K562 (cell line): ENCODE results near the gene CCDC196. TPM values are rescaled to one million over a fixed set of nuclear protein-coding genes. Genes with fewer than 3 reads are reported as not detected.

Experiments used
- ATAC-seq: fragments of 200-7000 bp; cut with Tn5 transposase; 3 replicates; pipeline ENCODE4 v1.9.1; 2020; ENCODE audit warnings: moderate library complexity
- BruUV-seq: library from RNA; stranded (reverse); fragments of 400-500 nt; replicated peaks from 2 replicates; lab custom pipeline; 2021; lab: Mats Ljungman, UMichigan
- CTCF ChIA-PET: fragments of 300-600 bp; formaldehyde crosslinking; extraction: SDS; loops from one replicate; lab custom pipeline; 2021; ENCODE audit warnings: low intra/inter-chr PET ratio; lab: Yijun Ruan, JAX
- POLR2A ChIA-PET: fragments of 300-600, 350-650 bp; sonication (Branson Sonifier 250); formaldehyde crosslinking; extraction: SDS; loops from one replicate; lab custom pipeline; 2021; ENCODE audit warnings: antibody characterized with exemption, inconsistent platforms; lab: Yijun Ruan, JAX
- DNase-seq, 4 experiments: peaks; one replicate each; pipeline versions ENCODE4 v3.0.0 to v3.0.0-alpha.2; 2011 to 2018; ENCODE audit warnings: low spot score in 3 of 4, mixed read lengths in 3 of 4; ENCODE audit errors: extremely low read depth in 1 of 4
- FAIRE-seq: peaks from 2 replicates; lab custom pipeline; 2011; peaks lifted over from hg19 to GRCh38; lab: Jason Lieb, UNC
- H2AFZ ChIP-seq: 2 replicates; pipeline ENCODE4 v1.6.0; 2011; ENCODE audit warnings: low read depth, low read length, control low read depth, inconsistent platforms
- H3K27ac ChIP-seq: fragments of 200-600 bp; 3 replicates; pipeline ENCODE4 v1.8.0; 2011; ENCODE audit warnings: low read depth, mild to moderate bottlenecking, control low read depth, inconsistent platforms, low read length, moderate library complexity, mixed read lengths; ENCODE audit errors: extremely low read depth
- H3K27me3 ChIP-seq, 2 experiments: fragments of 300-600 bp in 1 of 2; 2 replicates in 1 of 2; 3 replicates in 1 of 2; pipeline versions ENCODE4 v1.6.0 to v1.8.0; 2011; ENCODE audit warnings: inconsistent platforms in 2 of 2, low read length in 2 of 2, mild to moderate bottlenecking in 1 of 2, mixed read lengths in 1 of 2, moderate library complexity in 1 of 2; ENCODE audit not compliant: control insufficient read depth in 2 of 2, insufficient read depth in 2 of 2
- H3K36me3 ChIP-seq: fragments of 300-600 bp; 3 replicates; pipeline ENCODE4 v1.8.0; 2011; ENCODE audit warnings: mild to moderate bottlenecking, low read length, inconsistent platforms; ENCODE audit not compliant: control insufficient read depth, insufficient read depth
- H3K4me1 ChIP-seq, 2 experiments: fragments of 200-600 bp in 1 of 2; replicated peaks in 1 of 2; 2 replicates in 1 of 2; 3 replicates in 1 of 2; pipeline versions ENCODE4 v1.5.1 to v1.8.0; 2011; ENCODE audit warnings: inconsistent platforms in 2 of 2, low read length in 2 of 2, mild to moderate bottlenecking in 1 of 2, mixed read lengths in 1 of 2, moderate library complexity in 1 of 2; ENCODE audit not compliant: control insufficient read depth in 2 of 2, insufficient read depth in 2 of 2
- H3K4me2 ChIP-seq: 2 replicates; pipeline ENCODE4 v1.6.1; 2011; ENCODE audit warnings: low read length, control low read depth, inconsistent platforms, mixed read lengths; ENCODE audit not compliant: insufficient read depth
- H3K4me3 ChIP-seq: fragments of 200-600 bp; sonication (generic), shearing (Covaris generic); 2 replicates; pipeline ENCODE4 v1.5.1; 2016; ENCODE audit warnings: control low read depth, inconsistent platforms
- H3K79me2 ChIP-seq: fragments of 200-600 bp; 3 replicates; pipeline ENCODE4 v1.8.0; 2011; ENCODE audit warnings: low read length, inconsistent platforms; ENCODE audit not compliant: control insufficient read depth, insufficient read depth
- H3K9ac ChIP-seq, 2 experiments: 2 replicates each; pipeline versions ENCODE4 v1.6.0 to v1.6.1; 2011; ENCODE audit warnings: low read depth in 2 of 2, low read length in 2 of 2, control low read depth in 1 of 2, inconsistent platforms in 1 of 2, mild to moderate bottlenecking in 1 of 2, mixed read lengths in 1 of 2; ENCODE audit not compliant: insufficient read depth in 1 of 2
- H3K9me1 ChIP-seq: one replicate; pipeline ENCODE4 v1.6.0; 2011; ENCODE audit warnings: inconsistent platforms, mild to moderate bottlenecking, low read length, moderate library complexity; ENCODE audit not compliant: control insufficient read depth, insufficient read depth
- H3K9me3 ChIP-seq: replicated peaks from 2 replicates; pipeline ENCODE4 v1.5.1; 2011; ENCODE audit warnings: low read depth, low read length, inconsistent platforms; ENCODE audit not compliant: control insufficient read depth, insufficient read depth
- H4K20me1 ChIP-seq: replicated peaks from 2 replicates; pipeline ENCODE4 v1.6.1; 2011; ENCODE audit warnings: low read length, inconsistent platforms, mixed read lengths; ENCODE audit not compliant: control insufficient read depth, insufficient read depth
- MXI1 ChIP-seq: IDR thresholded peaks from 2 replicates; pipeline ENCODE4 v1.6.1; 2011; ENCODE audit warnings: low read depth, mild to moderate bottlenecking, improper control_type of control experiment, low read length
- NELFE ChIP-seq: IDR thresholded peaks from 2 replicates; pipeline ENCODE4 v1.6.1; 2011; ENCODE audit warnings: mild to moderate bottlenecking; ENCODE audit not compliant: insufficient read depth, insufficient read length
- POLR2G ChIP-seq: fragments of 200-400 bp; formaldehyde crosslinking; IDR thresholded peaks from 2 replicates; pipeline ENCODE4 v1.6.1; 2017; ENCODE audit warnings: low read depth, mild to moderate bottlenecking, antibody characterized with exemption, low read length, moderate library complexity
- REST ChIP-seq, 2 experiments: fragments of 450-650 bp; formaldehyde crosslinking in 1 of 2; IDR thresholded peaks; 2 replicates each; pipeline versions ENCODE4 v1.4.0 to v1.6.1; 2014 to 2020; ENCODE audit warnings: mild to moderate bottlenecking in 2 of 2, borderline replicate concordance in 1 of 2, low read depth in 1 of 2
- SMARCA5 ChIP-seq: fragments of 450-650 bp; IDR thresholded peaks from 2 replicates; pipeline ENCODE4 v1.6.1; 2016
- ZHX1 ChIP-seq: fragments of 150-350 bp; conservative IDR thresholded peaks from 2 replicates; pipeline ENCODE4 v1.6.1; 2014; ENCODE audit warnings: low read length
- ZMIZ1 ChIP-seq, 2 experiments: fragments of 150-350 bp in 1 of 2; IDR thresholded peaks; 2 replicates each; pipeline ENCODE4 v1.6.1; 2012 to 2016; ENCODE audit warnings: low read depth in 2 of 2, low read length in 2 of 2, mild to moderate bottlenecking in 1 of 2, moderate library complexity in 1 of 2
- ZNF431 ChIP-seq: sonication (generic); formaldehyde crosslinking; IDR thresholded peaks from 2 replicates; pipeline ENCODE4 v1.8.0; 2022; ENCODE audit warnings: mild to moderate bottlenecking, missing genetic modification reagents
- WGBS: fragments of 100-300 bp; shearing (Covaris generic); methylation state at CpG from one replicate; pipeline ENCODE4 v1.1.6; 2016; ENCODE audit warnings: low coverage, mixed read lengths; ENCODE audit not compliant: insufficient coverage; ENCODE audit errors: missing lambda C conversion rate; 5-methylcytosine and 5-hydroxymethylcytosine counted together
- in situ Hi-C: fragments of 300-500 bp; cut with MboI; formaldehyde crosslinking; loops from 4 replicates; pipeline ENCODE4 v1.15.0; 2018; ENCODE audit warnings: inconsistent platforms, mixed read lengths
- intact Hi-C: fragments of 100-400 bp; cut with micrococcal nuclease; formaldehyde crosslinking; loops from 2 replicates; pipeline ENCODE4 v1.14.2; 2022
- polyA plus RNA-seq, 8 experiments: library from polyadenylated mRNA; depleted of rRNA in 4 of 8; stranded (reverse) in 5 of 8; unstranded in 3 of 8; fragments of >200 nt; fragmentation: Nextera tagmentation in 2 of 8; fragmentation: Illumina TruSeq in 1 of 8; extraction: Ambion mirVana in 2 of 8; extraction: Trizol in 1 of 8; gene quantifications; 2 replicates each; pipeline versions ENCODE4 v1.2.1 to v1.2.3, GENCODE V29; 2011 to 2014; ENCODE audit warnings: inconsistent platforms in 1 of 8, missing spikeins in 1 of 8
- total RNA-seq, 7 experiments: library from RNA; depleted of rRNA in 6 of 7; stranded (reverse); fragments of >200 nt in 6 of 7; fragmentation: Illumina TruSeq in 2 of 7; extraction: Trizol in 2 of 7; gene quantifications; 2 replicates each; pipeline versions ENCODE4 v1.2.1 to v1.2.3, GENCODE V29; 2011 to 2021; ENCODE audit warnings: low replicate concordance in 1 of 7

CCDC196 gene
- total and polyA plus RNA-seq, 9 of the 15 experiments (the other 6 are each of a cell fraction or from before 2014, with no cell fraction given): not detected

- 75% methylated on average over 2 of the region's 3 CpGs for WGBS
- intact Hi-C loops (no loop called here), in situ Hi-C loops (no loop called here)
- BruUV-seq: no TSS peak
- ChIA-PET CTCF (no interaction called here), POLR2A (no interaction called here)
- H3K27ac ChIP-seq: no peak overlapping the region
- no peak for DNase-seq
- H3K4me2 ChIP-seq: no peak overlapping the region
- no peaks in the 10 kb centered on the region; a peak in 1 of 5 replicates for H3K4me1 ChIP-seq
- no peak for FAIRE-seq
- no peak overlapping the region for H3K4me3 ChIP-seq
- no peak overlapping the region for H3K9ac ChIP-seq
- ATAC-seq: no peak
- no peak overlapping the region for H2AFZ ChIP-seq
- TF ChIP-seq POLR2G (no peak), NELFE (no peak), MXI1 (no peak), REST (IDR thresholded peaks at IDR 0.05; ENCODE audit: borderline replicate concordance) (peak; percentile 45; the same call in 1 of the 2 replicates), REST (CRISPR knock-in tag; IDR thresholded peaks at IDR 0.05; ENCODE audit: low read depth) (no peak), ZMIZ1 (IDR thresholded peaks at IDR 0.05; ENCODE audit: low read depth in 2 of 2, low read length in 2 of 2) (no peak), ZHX1 (no peak), ZNF431 (CRISPR knock-in tag) (no peak), SMARCA5 (no peak)
- H4K20me1 ChIP-seq: no peaks in the 10 kb centered on the region
- no peaks in the 10 kb centered on the region for H3K9me1 ChIP-seq
- H3K9me3 ChIP-seq: no peaks in the 10 kb centered on the region
- peaks cover 4% of the 10 kb centered on the region; the same call in 1 of the 3 replicates for H3K79me2 ChIP-seq
- H3K27me3 ChIP-seq: no peaks in the 10 kb centered on the region
- H3K36me3 ChIP-seq: no peaks in the 10 kb centered on the region
These were observed 55.5 kb downstream of the CCDC196 start for GRCh38 chr14:66541627-66542026.
